SK-N-SH treated with all-trans-retinoic acid at 6 μM for 48 hours (cell line): ENCODE measurements around the gene EIF2D.

Experiments used
- ATAC-seq: fragments of 200-7000 bp; cut with Tn5 transposase; 3 replicates; pipeline ENCODE4 v1.9.1; 2020; ENCODE audit warnings: mild to moderate bottlenecking, moderate library complexity
- ARNTL ChIP-seq: fragments of 450-650 bp; formaldehyde crosslinking; IDR thresholded peaks from 2 replicates; pipeline ENCODE4 v1.5.0; 2020; ENCODE audit warnings: low read depth, mild to moderate bottlenecking, moderate library complexity, borderline replicate concordance
- BACH2 ChIP-seq: fragments of 250-450 bp; sonication (Bioruptor Pico); IDR thresholded peaks from 2 replicates; pipeline ENCODE4 v1.9.0; 2021; ENCODE audit warnings: mild to moderate bottlenecking, borderline replicate concordance
- CREB5 ChIP-seq: fragments of 250-450 bp; sonication (Bioruptor Pico); IDR thresholded peaks from 2 replicates; pipeline ENCODE4 v1.5.1; 2020; ENCODE audit warnings: low read depth, mild to moderate bottlenecking, moderate library complexity
- CSDC2 ChIP-seq: fragments of 250-450 bp; sonication (Bioruptor Pico); IDR thresholded peaks from 2 replicates; pipeline ENCODE4 v1.5.0; 2020; ENCODE audit warnings: mild to moderate bottlenecking, moderate library complexity
- CSRNP3 ChIP-seq: fragments of 250-450 bp; sonication (Bioruptor Pico); IDR thresholded peaks from 2 replicates; pipeline ENCODE4 v1.5.1; 2021; ENCODE audit warnings: mild to moderate bottlenecking, moderate library complexity
- ESRRG ChIP-seq: fragments of 250-450 bp; sonication (Bioruptor Pico); IDR thresholded peaks from 2 replicates; pipeline ENCODE4 v1.6.1; 2021; ENCODE audit warnings: mild to moderate bottlenecking
- GLIS3 ChIP-seq: fragments of 250-450 bp; sonication (Bioruptor Pico); IDR thresholded peaks from 2 replicates; pipeline ENCODE4 v1.5.0; 2020; ENCODE audit warnings: mild to moderate bottlenecking, moderate library complexity
- ISL1 ChIP-seq: fragments of 250-450 bp; sonication (Bioruptor Pico); IDR thresholded peaks from 2 replicates; pipeline ENCODE4 v2.1.2; 2022; ENCODE audit warnings: mild to moderate bottlenecking, moderate library complexity
- OSR1 ChIP-seq: fragments of 250-450 bp; sonication (Bioruptor Pico); IDR thresholded peaks from 2 replicates; pipeline ENCODE4 v1.8.0; 2022; ENCODE audit warnings: moderate library complexity, mild to moderate bottlenecking, inconsistent platforms
- PATZ1 ChIP-seq: fragments of 250-450 bp; sonication (Bioruptor Pico); IDR thresholded peaks from 2 replicates; pipeline ENCODE4 v1.8.0; 2020; ENCODE audit warnings: mild to moderate bottlenecking, moderate library complexity, borderline replicate concordance
- PPARA ChIP-seq: fragments of 250-450 bp; sonication (Bioruptor Pico); IDR thresholded peaks from 2 replicates; pipeline ENCODE4 v1.5.0; 2020; ENCODE audit warnings: mild to moderate bottlenecking, borderline replicate concordance
- RARB ChIP-seq: fragments of 250-450 bp; sonication (Bioruptor Pico); IDR thresholded peaks from 2 replicates; pipeline ENCODE4 v1.8.0; 2021; ENCODE audit warnings: mild to moderate bottlenecking, moderate library complexity
- TCF4 ChIP-seq: fragments of 250-450 bp; sonication (Bioruptor Pico); IDR thresholded peaks from 2 replicates; pipeline ENCODE4 v1.8.0; 2021; ENCODE audit warnings: mild to moderate bottlenecking, moderate library complexity, borderline replicate concordance
- TOX ChIP-seq: fragments of 250-450 bp; sonication (Bioruptor Pico); IDR thresholded peaks from 2 replicates; pipeline ENCODE4 v1.8.0; 2021; ENCODE audit warnings: mild to moderate bottlenecking, moderate library complexity, borderline replicate concordance
- TSHZ2 ChIP-seq: fragments of 250-450 bp; sonication (Bioruptor Pico); IDR thresholded peaks from 2 replicates; pipeline ENCODE4 v1.5.0; 2020; ENCODE audit warnings: mild to moderate bottlenecking, moderate library complexity
- ZFP3 ChIP-seq: fragments of 250-450 bp; sonication (Bioruptor Pico); IDR thresholded peaks from 2 replicates; pipeline ENCODE4 v1.5.0; 2020; ENCODE audit warnings: mild to moderate bottlenecking, moderate library complexity
- ZNF565 ChIP-seq: fragments of 450-650 bp; formaldehyde crosslinking; conservative IDR thresholded peaks from 2 replicates; pipeline ENCODE4 v1.5.0; 2020; ENCODE audit warnings: low read depth, mild to moderate bottlenecking, moderate library complexity
- ZNF70 ChIP-seq: fragments of 450-650 bp; formaldehyde crosslinking; IDR thresholded peaks from 2 replicates; pipeline ENCODE4 v1.5.0; 2020; ENCODE audit warnings: mild to moderate bottlenecking, moderate library complexity
- ZNF8 ChIP-seq: fragments of 450-650 bp; formaldehyde crosslinking; IDR thresholded peaks from 2 replicates; pipeline ENCODE4 v1.5.0; 2020; ENCODE audit warnings: mild to moderate bottlenecking, moderate library complexity
- TF ChIP-seq, protein P1 (sequence below): fragments of 250-450 bp; sonication (Bioruptor Pico); IDR thresholded peaks from 2 replicates; pipeline ENCODE4 v1.8.0; 2021; ENCODE audit warnings: low read depth, mild to moderate bottlenecking, moderate library complexity, borderline replicate concordance

EIF2D gene

DNA sequence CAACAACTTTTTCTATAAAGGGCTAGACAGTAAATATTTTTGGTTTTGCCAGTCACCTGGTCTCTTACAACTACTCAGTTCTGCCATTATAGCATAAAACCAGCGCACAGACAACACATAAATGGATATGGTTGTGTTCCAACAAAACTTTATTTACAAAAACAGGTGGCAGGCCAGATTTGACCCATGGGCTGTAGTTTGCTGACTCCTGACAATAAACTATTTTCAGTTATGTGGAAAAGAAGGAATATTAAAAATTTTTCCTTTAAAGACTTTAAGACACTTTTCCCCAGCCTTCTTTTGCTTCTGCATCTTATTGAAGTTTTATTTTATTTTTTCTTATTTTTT, 16.0 kb downstream of the EIF2D start:
- no peak for ATAC-seq
- TF ChIP-seq CREB5 (CRISPR knock-in tag): no peak

GRCh38 chr1:206595581-206596318, 16.5 kb downstream of the EIF2D start:
- no peak for TF ChIP-seq ZNF565 (CRISPR knock-in tag)
- no peak for TF ChIP-seq ESRRG
- no peak for TF ChIP-seq BACH2 (CRISPR knock-in tag)
- TF ChIP-seq ISL1 (CRISPR knock-in tag): no peak
- TF ChIP-seq, protein P1, sequence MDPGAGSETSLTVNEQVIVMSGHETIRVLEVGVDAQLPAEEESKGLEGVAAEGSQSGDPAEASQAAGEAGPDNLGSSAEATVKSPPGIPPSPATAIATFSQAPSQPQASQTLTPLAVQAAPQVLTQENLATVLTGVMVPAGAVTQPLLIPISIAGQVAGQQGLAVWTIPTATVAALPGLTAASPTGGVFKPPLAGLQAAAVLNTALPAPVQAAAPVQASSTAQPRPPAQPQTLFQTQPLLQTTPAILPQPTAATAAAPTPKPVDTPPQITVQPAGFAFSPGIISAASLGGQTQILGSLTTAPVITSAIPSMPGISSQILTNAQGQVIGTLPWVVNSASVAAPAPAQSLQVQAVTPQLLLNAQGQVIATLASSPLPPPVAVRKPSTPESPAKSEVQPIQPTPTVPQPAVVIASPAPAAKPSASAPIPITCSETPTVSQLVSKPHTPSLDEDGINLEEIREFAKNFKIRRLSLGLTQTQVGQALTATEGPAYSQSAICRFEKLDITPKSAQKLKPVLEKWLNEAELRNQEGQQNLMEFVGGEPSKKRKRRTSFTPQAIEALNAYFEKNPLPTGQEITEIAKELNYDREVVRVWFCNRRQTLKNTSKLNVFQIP (CRISPR knock-in tag): no peak
- TF ChIP-seq CSDC2: no peak
- no peak for TF ChIP-seq ARNTL (CRISPR knock-in tag)
- TF ChIP-seq ZNF70 (CRISPR knock-in tag): no peak
- TF ChIP-seq ZNF8 (CRISPR knock-in tag): no peak
- TF ChIP-seq GLIS3: no peak
- TF ChIP-seq CSRNP3: no peak
- TF ChIP-seq TOX (CRISPR knock-in tag): no peak
- no peak for TF ChIP-seq PATZ1 (CRISPR knock-in tag)
- no peak for TF ChIP-seq PPARA
- TF ChIP-seq OSR1 (CRISPR knock-in tag): no peak
- TF ChIP-seq TSHZ2: no peak
- TF ChIP-seq CREB5 (CRISPR knock-in tag): no peak
- no peak for TF ChIP-seq TCF4 (CRISPR knock-in tag)
- TF ChIP-seq RARB (CRISPR knock-in tag): no peak
- ATAC-seq: no peak

DNA sequence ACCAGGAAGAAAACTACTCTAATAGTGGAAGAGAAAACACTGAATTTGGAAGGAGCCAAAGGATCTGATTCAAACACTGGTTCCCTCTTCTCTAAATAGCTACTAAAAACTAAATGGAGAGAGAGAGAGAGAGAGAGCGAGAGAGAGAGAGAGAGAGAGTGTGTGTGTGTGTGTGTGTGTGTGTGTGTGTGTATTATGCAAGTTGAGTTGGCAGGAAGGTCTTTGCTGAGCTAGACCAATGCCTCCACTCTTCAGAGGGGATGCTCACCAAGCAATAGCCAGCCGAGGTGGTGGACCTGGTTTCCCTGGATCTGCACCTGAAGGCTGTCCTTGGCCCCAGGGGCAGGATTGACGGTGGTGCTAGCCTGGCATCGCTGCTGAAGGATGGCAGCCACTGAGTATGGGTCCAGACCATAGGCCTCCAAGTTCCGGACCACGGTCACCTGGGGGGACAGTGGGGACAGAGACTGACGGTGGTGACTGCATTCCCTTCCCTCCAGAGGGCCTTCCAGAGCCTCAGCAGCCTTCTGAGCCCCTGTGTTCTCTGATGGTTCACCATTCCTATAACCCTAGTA, 18.8 kb downstream of the EIF2D start:
- TF ChIP-seq OSR1 (CRISPR knock-in tag) (no peak), TOX (CRISPR knock-in tag) (no peak), ZNF8 (CRISPR knock-in tag) (no peak), ZFP3 (CRISPR knock-in tag) (no peak), PPARA (no peak)
- no peak for ATAC-seq
